Trophoblast cell (in vitro differentiated cells and primary cell): ENCODE data around the gene USP48.

ENCODE experiments used
- DNase-seq, 2 donors: peaks; one replicate each; pipeline ENCODE4 v3.0.0-alpha.2; 2016
- H2AFZ ChIP-seq: 2 replicates; pipeline ENCODE4 v1.6.1; 2013; ENCODE audit warnings: low read length, moderate library complexity, mild to moderate bottlenecking; ENCODE audit not compliant: insufficient read depth, poor library complexity
- H2AK5ac ChIP-seq: 2 replicates; pipeline ENCODE4 v1.6.1; 2013; ENCODE audit warnings: mild to moderate bottlenecking, low read length
- H2BK120ac ChIP-seq: 2 replicates; pipeline ENCODE4 v1.6.1; 2013; ENCODE audit warnings: low read length, mild to moderate bottlenecking, moderate library complexity; ENCODE audit not compliant: insufficient read depth, poor library complexity
- H2BK12ac ChIP-seq: 2 replicates; pipeline ENCODE4 v1.6.1; 2013; ENCODE audit warnings: mild to moderate bottlenecking, low read length, moderate library complexity
- H2BK5ac ChIP-seq: 2 replicates; pipeline ENCODE4 v1.6.1; 2013; ENCODE audit warnings: low read length, low read depth, moderate library complexity, mild to moderate bottlenecking; ENCODE audit not compliant: poor library complexity
- H3K14ac ChIP-seq: 2 replicates; pipeline ENCODE4 v1.6.1; 2013; ENCODE audit warnings: mild to moderate bottlenecking, low read length
- H3K18ac ChIP-seq: 2 replicates; pipeline ENCODE4 v1.6.1; 2013; ENCODE audit warnings: mild to moderate bottlenecking, low read length
- H3K23ac ChIP-seq: 2 replicates; pipeline ENCODE4 v1.6.1; 2013; ENCODE audit warnings: low read length
- H3K27ac ChIP-seq: 2 replicates; pipeline ENCODE4 v1.5.1; 2013; ENCODE audit warnings: low read depth, mild to moderate bottlenecking, inconsistent platforms, low read length, moderate library complexity
- H3K27me3 ChIP-seq: 2 replicates; pipeline ENCODE4 v1.6.1; 2013; ENCODE audit warnings: inconsistent platforms, mild to moderate bottlenecking, low read length, moderate library complexity; ENCODE audit not compliant: insufficient read depth
- H3K36me3 ChIP-seq, 2 experiments: 1 replicate in 1 of 2; 2 replicates in 1 of 2; pipeline ENCODE4 v1.6.1; 2013; ENCODE audit warnings: low read length in 2 of 2, mild to moderate bottlenecking in 2 of 2, moderate library complexity in 1 of 2; ENCODE audit not compliant: insufficient read depth in 2 of 2, control insufficient read depth in 1 of 2
- H3K4ac ChIP-seq: 2 replicates; pipeline ENCODE4 v1.6.1; 2013; ENCODE audit warnings: low read depth, mild to moderate bottlenecking, low read length, moderate library complexity
- H3K4me1 ChIP-seq, 2 experiments: 1 replicate in 1 of 2; 2 replicates in 1 of 2; pipeline ENCODE4 v1.6.1; 2013; ENCODE audit warnings: low read length in 2 of 2, mild to moderate bottlenecking in 2 of 2, moderate library complexity in 1 of 2; ENCODE audit not compliant: insufficient read depth in 2 of 2, control insufficient read depth in 1 of 2
- H3K4me2 ChIP-seq: 2 replicates; pipeline ENCODE4 v1.6.1; 2013; ENCODE audit warnings: inconsistent platforms, mild to moderate bottlenecking, low read length, moderate library complexity
- H3K4me3 ChIP-seq: 2 replicates; pipeline ENCODE4 v1.5.1; 2013; ENCODE audit warnings: mild to moderate bottlenecking, low read depth, low read length, inconsistent platforms
- H3K79me1 ChIP-seq: one replicate; pipeline ENCODE4 v1.6.1; 2013; ENCODE audit warnings: low read length
- H3K79me2 ChIP-seq: 2 replicates; pipeline ENCODE4 v1.6.1; 2013; ENCODE audit warnings: low read length, mild to moderate bottlenecking; ENCODE audit not compliant: control insufficient read depth, insufficient read depth, poor library complexity
- H3K9ac ChIP-seq: 2 replicates; pipeline ENCODE4 v1.6.1; 2013; ENCODE audit warnings: mild to moderate bottlenecking, low read length
- H3K9me3 ChIP-seq: 2 replicates; pipeline ENCODE4 v1.6.1; 2013; ENCODE audit warnings: low read depth, mild to moderate bottlenecking, control low read depth, inconsistent platforms, low read length; ENCODE audit not compliant: insufficient read depth
- H4K12ac ChIP-seq: 2 replicates; pipeline ENCODE4 v1.6.1; 2013; ENCODE audit warnings: low read depth, mild to moderate bottlenecking, low read length, moderate library complexity
- H4K8ac ChIP-seq: 2 replicates; pipeline ENCODE4 v1.6.1; 2013; ENCODE audit warnings: low read depth, mild to moderate bottlenecking, low read length, moderate library complexity
- H4K91ac ChIP-seq: one replicate; pipeline ENCODE4 v1.6.1; 2013; ENCODE audit warnings: low read depth, mild to moderate bottlenecking, low read length, moderate library complexity
- WGBS: extraction: QIAGEN DNeasy Blood & Tissue Kit; methylation state at CpG from one replicate; pipeline ENCODE4 v1.1.7; 2013; ENCODE audit warnings: missing lambda C conversion rate; ENCODE audit not compliant: insufficient read length, insufficient coverage; ENCODE audit errors: extremely low coverage; 5-methylcytosine and 5-hydroxymethylcytosine counted together

Gene USP48

DNA sequence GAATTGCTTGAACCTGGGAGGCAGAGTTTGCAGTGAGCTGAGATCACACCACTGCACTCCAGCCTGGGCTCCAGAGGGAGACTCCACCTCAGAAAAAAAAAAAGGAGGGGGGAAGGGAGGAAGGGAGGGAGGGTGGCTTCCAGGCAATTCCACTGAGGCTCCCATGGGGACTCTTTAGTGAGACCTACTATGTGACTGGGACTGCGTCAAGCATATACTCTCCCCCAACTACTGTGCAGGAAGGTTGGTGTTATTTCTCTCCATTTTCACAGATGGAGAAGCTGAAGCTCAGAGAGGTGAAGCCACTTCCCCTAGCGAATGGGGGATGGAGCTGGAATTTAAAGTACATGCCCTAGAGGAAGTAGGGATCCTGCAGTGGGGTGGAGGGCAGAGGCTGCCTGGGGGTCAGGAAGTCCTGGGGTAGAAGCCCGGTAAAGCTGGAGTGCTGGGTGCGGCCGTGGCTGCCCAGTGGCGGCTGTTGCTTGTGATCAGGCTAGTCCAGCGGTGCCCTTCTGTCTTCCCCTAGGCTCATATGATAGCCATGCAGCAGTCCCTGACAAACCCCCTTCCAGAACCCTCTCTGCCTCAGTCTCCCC, 154.1 kb downstream of the USP48 start:
- no peak overlapping the region for H4K12ac ChIP-seq
- no peak overlapping the region for H4K8ac ChIP-seq
- H3K36me3 ChIP-seq = no peaks in the 10 kb centered on the region
- H3K4ac ChIP-seq = no peak overlapping the region
- no peak for DNase-seq
- no peak overlapping the region for H3K27ac ChIP-seq
- peaks cover 3% of the 10 kb centered on the region for H3K9me3 ChIP-seq
- H2AK5ac ChIP-seq = no peak overlapping the region
- H2AFZ ChIP-seq = no peak overlapping the region
- no peak overlapping the region for H3K14ac ChIP-seq
- no peak overlapping the region for H3K23ac ChIP-seq
- no peak overlapping the region for H3K4me3 ChIP-seq
- H3K4me1 ChIP-seq = peaks cover 16 to 19% of the 10 kb centered on the region in 2 experiments
- no peak overlapping the region for H2BK12ac ChIP-seq
- H4K91ac ChIP-seq = no peak overlapping the region
- H3K4me2 ChIP-seq = no peak overlapping the region
- no peak overlapping the region for H3K9ac ChIP-seq
- no peaks in the 10 kb centered on the region for H3K27me3 ChIP-seq
- no peaks in the 10 kb centered on the region for H3K79me2 ChIP-seq
- no CpG with 5 or more reads among the region's 7 CpGs for WGBS
- H2BK120ac ChIP-seq = no peak overlapping the region
- no peak overlapping the region for H3K18ac ChIP-seq
- peaks cover 2% of the 10 kb centered on the region for H3K79me1 ChIP-seq
- H2BK5ac ChIP-seq = no peak overlapping the region
